ELF-1 (cell line): ENCODE data around the gene PARP6.

Source experiments
- DNase-seq: peaks from one replicate; pipeline ENCODE4 v3.0.0-alpha.2; 2016; ENCODE audit warnings: low read depth, low spot score

PARP6 gene

GRCh38 chr15:72200395-72201237, 71.7 kb downstream of the PARP6 start:
- no peak for DNase-seq

GRCh38 chr15:72199721-72200212, 72.6 kb downstream of the PARP6 start:
- peak; percentile 89 for DNase-seq

GRCh38 chr15:72199205-72199515, 73.2 kb downstream of the PARP6 start:
- DNase-seq, result no peak

GRCh38 chr15:72198356-72199204, 73.8 kb downstream of the PARP6 start:
- DNase-seq, result no peak

GRCh38 chr15:72197460-72198355, 74.6 kb downstream of the PARP6 start, which contains the start of gene GRAMD2A:
Gene GRAMD2A, minus strand, starts transcription at chr15:72197787.
- DNase-seq, result peak; percentile 75

GRCh38 chr15:72197041-72197459, 75.3 kb downstream of the PARP6 start:
- DNase-seq, result peak; percentile 50

GRCh38 chr15:72196409-72197040, 75.8 kb downstream of the PARP6 start:
- DNase-seq, result no peak

- DNase-seq, result peak; percentile 87
Measured at GRCh38 chr15:72195101-72195511, 77.2 kb downstream of the PARP6 start.

GRCh38 chr15:72193836-72194396, 78.4 kb downstream of the PARP6 start:
- no peak for DNase-seq

GRCh38 chr15:72192416-72192815, 79.9 kb downstream of the PARP6 start:
- no peak for DNase-seq
